ENCODE measurements around the gene RNF44. TPM values are rescaled to one million over a fixed set of nuclear protein-coding genes. Genes with fewer than 3 reads are reported as not detected.
A peak's percentile ranks its signal among the peaks of the same experiment; 100 is the strongest.

The RNF44 gene
- 64.7 and 70.3 TPM in 2 replicates for total RNA-seq

GRCh38 chr5:176536902-176537553, at the start of gene RNF44:
RNF44 (minus strand) TSS chr5:176537402; CDS start chr5:176532472, 4,930 bp downstream.
- Mint-ChIP-seq H3K27me3 (ENCODE audit: low read depth) (no peaks in the 10 kb centered on the region), H3K27ac (peak within 1 kb of the TSS; percentile 96), H3K4me3 (ENCODE audit: low read depth) (peak within 1 kb of the TSS; percentile 98), H3K4me1 (ENCODE audit: low read depth) (peaks cover 53% of the 10 kb centered on the region), H3K9me3 (no peaks in the 10 kb centered on the region), H3K36me3 (ENCODE audit: low read depth) (peaks cover 16% of the 10 kb centered on the region)
- intact Hi-C loops (cut with micrococcal nuclease): loop anchor here (1.0 to 5.0 kb wide), 7 partner anchors 89 to 890 kb away; partner anchors contain the start of genes FAF2, GRK6, HIGD2A and KIAA1191
- DNase-seq (ENCODE audit: low spot score): peak; percentile 99

DNA sequence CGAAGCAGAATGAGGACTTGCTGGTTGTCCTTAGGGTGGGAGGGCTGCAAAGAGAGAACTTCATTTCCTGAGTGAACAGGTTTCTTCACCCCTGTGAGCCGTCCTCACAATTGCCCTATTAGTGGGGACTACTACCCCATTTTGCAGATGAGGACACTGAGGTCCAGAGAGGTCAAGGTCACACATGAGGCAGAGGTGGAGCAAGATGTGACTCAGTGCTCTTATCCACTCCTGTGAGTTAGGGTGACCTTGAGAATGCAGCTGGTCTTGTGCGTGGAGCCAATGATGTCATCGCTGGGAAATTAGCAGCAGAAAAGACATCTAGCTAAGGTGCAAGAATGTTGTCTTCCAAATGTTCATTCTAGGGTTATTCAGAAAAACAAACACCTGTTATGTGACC, 45.9 kb upstream of the RNF44 start:
- no peak overlapping the region for H3K4me3 Mint-ChIP-seq (ENCODE audit: low read depth)
- intact Hi-C loops (cut with micrococcal nuclease): no loop called here

GRCh38 chr5:176581361-176581760, 44.2 kb upstream of the RNF44 start:
- no peaks in the 10 kb centered on the region for H3K36me3 Mint-ChIP-seq (ENCODE audit: low read depth)

More for the DNA sequence above, 45.9 kb upstream of the RNF44 start:
- Mint-ChIP-seq H3K4me1 (ENCODE audit: low read depth) (no peaks in the 10 kb centered on the region), H3K9me3 (peaks cover 7% of the 10 kb centered on the region), H3K27me3 (ENCODE audit: low read depth) (no peaks in the 10 kb centered on the region), H3K36me3 (ENCODE audit: low read depth) (no peaks in the 10 kb centered on the region), H3K27ac (no peak overlapping the region)
- no peak for DNase-seq (ENCODE audit: low spot score)

DNA sequence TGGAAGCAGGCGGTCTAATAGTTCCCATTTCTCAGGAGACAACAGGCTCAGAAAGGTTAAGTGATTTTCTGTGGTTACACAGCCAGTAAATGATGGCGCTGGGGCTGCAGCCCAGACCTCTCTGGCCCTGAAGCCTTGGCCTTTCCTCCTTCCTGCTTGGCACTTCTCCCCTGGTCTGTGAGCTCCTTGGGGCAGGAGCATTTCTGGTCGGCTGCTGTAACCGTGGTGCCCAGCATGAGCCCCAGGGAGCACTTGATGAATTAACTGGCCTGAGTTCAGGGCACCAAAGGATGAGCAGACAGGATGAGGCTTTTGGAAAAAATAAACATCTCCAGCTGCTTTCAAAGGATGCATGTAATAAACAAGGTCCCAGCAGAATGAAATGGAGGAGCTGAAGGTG, 42.1 kb upstream of the RNF44 start:
- no peaks in the 10 kb centered on the region for H3K4me1 Mint-ChIP-seq (ENCODE audit: low read depth)
- no peak overlapping the region for H3K4me3 Mint-ChIP-seq (ENCODE audit: low read depth)
- H3K36me3 Mint-ChIP-seq (ENCODE audit: low read depth): no peaks in the 10 kb centered on the region

More at GRCh38 chr5:176581361-176581760, 44.2 kb upstream of the RNF44 start:
- intact Hi-C loops (cut with micrococcal nuclease): no loop called here
- DNase-seq (ENCODE audit: low spot score): no peak
- Mint-ChIP-seq H3K27me3 (ENCODE audit: low read depth) (no peaks in the 10 kb centered on the region), H3K27ac (no peak overlapping the region), H3K9me3 (peaks cover 7% of the 10 kb centered on the region), H3K4me3 (ENCODE audit: low read depth) (no peak overlapping the region), H3K4me1 (ENCODE audit: low read depth) (no peaks in the 10 kb centered on the region)

DNA sequence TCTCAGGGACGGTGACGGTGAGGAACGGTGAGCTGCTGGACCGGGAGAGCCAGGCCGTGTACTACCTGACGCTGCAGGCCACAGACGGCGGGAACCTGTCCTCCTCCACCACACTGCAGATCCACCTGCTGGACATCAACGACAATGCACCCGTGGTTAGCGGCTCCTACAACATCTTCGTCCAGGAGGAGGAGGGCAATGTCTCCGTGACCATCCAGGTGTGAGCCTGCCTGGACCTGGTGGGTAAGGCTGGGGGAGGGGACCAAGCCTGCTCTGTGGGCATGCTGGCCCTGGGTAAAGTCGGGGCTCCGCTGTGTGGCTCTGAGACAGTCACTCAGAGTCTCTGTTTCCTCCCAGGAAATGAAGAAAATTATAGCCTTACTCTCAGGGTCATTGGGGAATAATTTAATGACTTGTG, 41.2 kb upstream of the RNF44 start:
- no peaks in the 10 kb centered on the region for H3K9me3 Mint-ChIP-seq
- DNase-seq (ENCODE audit: low spot score): peak; percentile 29
- H3K4me1 Mint-ChIP-seq (ENCODE audit: low read depth): no peaks in the 10 kb centered on the region
- intact Hi-C loops (cut with micrococcal nuclease): loop anchor here (10.0 kb wide), 1 partner anchor 46 kb away; no protein-coding TSS in a partner anchor
- no peaks in the 10 kb centered on the region for H3K36me3 Mint-ChIP-seq (ENCODE audit: low read depth)
- no peak overlapping the region for H3K4me3 Mint-ChIP-seq (ENCODE audit: low read depth)
- no peak overlapping the region for H3K27ac Mint-ChIP-seq
- no peaks in the 10 kb centered on the region for H3K27me3 Mint-ChIP-seq (ENCODE audit: low read depth)

More for the DNA sequence above, 42.1 kb upstream of the RNF44 start:
- no peak for DNase-seq (ENCODE audit: low spot score)
- intact Hi-C loops (cut with micrococcal nuclease): loop anchor here (10.0 kb wide), 1 partner anchor 45 kb away; no protein-coding TSS in a partner anchor
- no peaks in the 10 kb centered on the region for H3K27me3 Mint-ChIP-seq (ENCODE audit: low read depth)
- no peaks in the 10 kb centered on the region for H3K9me3 Mint-ChIP-seq
- H3K27ac Mint-ChIP-seq: no peak overlapping the region

DNA sequence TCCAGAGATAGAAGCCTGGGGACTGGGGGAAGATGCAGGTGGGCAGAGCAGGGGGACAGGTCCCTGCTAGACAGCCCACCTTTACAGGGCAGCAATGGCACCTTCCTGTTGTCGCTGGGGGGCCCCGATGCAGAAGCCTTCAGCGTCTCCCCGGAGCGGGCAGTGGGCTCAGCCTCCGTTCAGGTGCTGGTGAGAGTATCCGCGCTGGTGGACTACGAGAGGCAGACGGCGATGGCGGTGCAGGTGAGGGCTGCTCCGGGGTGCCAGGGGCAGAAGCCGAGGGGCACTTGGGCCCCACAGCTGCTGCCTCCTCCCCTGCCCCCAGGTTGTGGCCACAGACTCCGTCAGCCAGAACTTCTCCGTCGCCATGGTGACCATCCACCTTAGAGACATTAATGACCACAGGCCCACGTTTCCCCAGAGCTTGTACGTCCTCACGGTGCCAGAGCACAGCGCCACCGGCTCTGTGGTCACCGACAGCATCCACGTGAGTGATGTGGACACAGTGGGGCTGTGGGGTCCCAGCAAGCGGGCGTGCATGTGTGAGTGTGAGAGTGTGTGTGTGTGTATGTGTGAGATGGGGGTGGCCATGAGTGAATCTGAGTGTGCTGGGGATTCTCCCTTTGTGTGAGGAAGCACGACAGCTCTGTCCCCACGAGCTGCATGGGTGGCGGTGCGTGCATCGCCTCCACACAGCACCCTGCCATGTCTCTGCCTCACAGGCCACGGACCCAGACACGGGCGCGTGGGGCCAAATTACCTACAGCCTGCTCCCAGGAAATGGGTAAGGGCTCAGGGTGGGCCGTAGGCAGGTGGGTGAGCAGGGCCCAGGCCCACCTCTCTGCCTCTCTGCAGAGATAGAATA, 40.3 kb upstream of the RNF44 start:
- Mint-ChIP-seq H3K27me3 (ENCODE audit: low read depth) (peaks cover 2% of the 10 kb centered on the region), H3K4me1 (ENCODE audit: low read depth) (no peaks in the 10 kb centered on the region), H3K27ac (no peak overlapping the region), H3K4me3 (ENCODE audit: low read depth) (no peak overlapping the region), H3K36me3 (ENCODE audit: low read depth) (no peaks in the 10 kb centered on the region), H3K9me3 (no peaks in the 10 kb centered on the region)
- intact Hi-C loops (cut with micrococcal nuclease): loop anchor here (10.0 kb wide), 1 partner anchor 47 kb away; no protein-coding TSS in a partner anchor
- DNase-seq (ENCODE audit: low spot score): no peak

- DNase-seq (ENCODE audit: low spot score): no peak
- Mint-ChIP-seq H3K36me3 (ENCODE audit: low read depth) (no peaks in the 10 kb centered on the region), H3K4me3 (ENCODE audit: low read depth) (no peak overlapping the region), H3K4me1 (ENCODE audit: low read depth) (no peaks in the 10 kb centered on the region), H3K9me3 (no peaks in the 10 kb centered on the region), H3K27ac (no peak overlapping the region), H3K27me3 (ENCODE audit: low read depth) (peaks cover 5% of the 10 kb centered on the region)
- intact Hi-C loops (cut with micrococcal nuclease): loop anchor here (2.0 to 10.0 kb wide), 2 partner anchors 21 to 49 kb away; no protein-coding TSS in a partner anchor
These were observed 38.6 kb upstream of the RNF44 start for GRCh38 chr5:176575488-176576422.

DNA sequence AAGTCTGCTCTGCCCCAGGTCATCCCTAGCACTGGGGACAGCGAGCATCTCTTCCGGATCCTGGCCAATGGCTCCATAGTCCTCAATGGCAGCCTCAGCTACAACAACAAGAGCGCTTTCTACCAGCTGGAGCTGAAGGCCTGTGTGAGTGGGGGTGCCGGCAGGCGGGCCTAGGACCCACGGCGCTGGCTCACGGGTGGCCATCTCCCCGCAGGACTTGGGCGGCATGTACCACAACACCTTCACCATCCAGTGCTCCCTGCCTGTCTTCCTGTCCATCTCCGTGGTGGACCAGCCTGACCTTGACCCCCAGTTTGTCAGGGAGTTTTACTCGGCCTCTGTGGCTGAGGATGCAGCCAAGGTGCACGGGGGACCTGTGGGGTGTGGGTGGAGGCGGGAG, 37.9 kb upstream of the RNF44 start:
- intact Hi-C loops (cut with micrococcal nuclease): loop anchor here (2.0 to 10.0 kb wide), 2 partner anchors 22 to 50 kb away; no protein-coding TSS in a partner anchor
- no peak for DNase-seq (ENCODE audit: low spot score)
- no peaks in the 10 kb centered on the region for H3K36me3 Mint-ChIP-seq (ENCODE audit: low read depth)
- no peaks in the 10 kb centered on the region for H3K9me3 Mint-ChIP-seq
- H3K27ac Mint-ChIP-seq: no peak overlapping the region
- no peak overlapping the region for H3K4me3 Mint-ChIP-seq (ENCODE audit: low read depth)
- H3K27me3 Mint-ChIP-seq (ENCODE audit: low read depth): peaks cover 5% of the 10 kb centered on the region
- H3K4me1 Mint-ChIP-seq (ENCODE audit: low read depth): no peaks in the 10 kb centered on the region

DNA sequence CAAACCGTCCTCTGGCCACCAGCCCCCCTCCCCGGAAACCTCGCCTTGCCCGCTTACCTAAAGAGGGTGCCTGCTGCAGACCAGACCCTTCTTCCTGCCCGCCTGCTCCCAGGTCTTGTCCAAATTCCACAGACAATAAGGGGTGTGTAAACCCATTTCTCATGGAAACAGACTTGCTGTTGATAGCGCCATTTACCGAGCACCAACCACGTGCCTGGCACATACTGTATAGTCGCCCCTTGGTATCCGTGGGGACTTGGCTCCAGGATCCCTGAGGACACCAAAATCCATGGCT, 37.0 kb upstream of the RNF44 start:
- H3K4me3 Mint-ChIP-seq (ENCODE audit: low read depth): no peak overlapping the region

DNA sequence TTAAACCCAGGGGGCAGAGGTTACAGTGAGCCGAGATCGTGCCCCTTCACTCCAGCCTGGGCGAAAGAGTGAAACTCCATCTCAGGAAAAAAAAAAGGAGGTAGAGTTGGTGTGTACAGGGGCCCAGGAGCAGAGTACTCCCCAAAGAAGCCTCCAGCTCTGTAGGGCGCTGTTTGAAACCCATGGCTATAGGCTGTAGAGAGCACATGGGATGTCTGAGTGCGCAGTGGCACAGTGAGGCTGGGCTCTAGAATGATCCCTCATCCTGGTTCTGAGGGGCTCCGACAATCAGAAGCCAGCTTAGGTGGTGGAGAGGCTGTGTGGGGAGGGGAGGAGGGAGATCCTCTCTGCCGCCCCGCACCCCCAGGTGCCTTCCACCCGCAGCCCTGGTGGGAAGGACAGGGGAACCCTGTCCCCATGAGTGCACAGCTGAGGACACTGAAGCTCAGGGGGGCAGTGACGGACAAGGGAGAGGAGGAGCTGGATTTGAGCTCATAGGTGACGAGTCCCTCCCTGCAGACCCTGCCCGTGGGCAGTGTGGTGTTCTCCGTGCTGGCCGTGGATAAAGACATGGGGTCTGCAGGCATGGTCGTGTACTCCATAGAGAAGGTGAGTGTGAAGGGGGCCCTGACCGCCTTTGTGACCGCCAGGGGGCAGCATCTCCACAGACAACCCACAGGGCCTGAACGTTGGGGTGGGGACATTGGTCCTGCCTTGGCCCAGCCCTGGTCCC, 36.5 kb upstream of the RNF44 start:
- H3K27ac Mint-ChIP-seq: no peak overlapping the region
- no peak overlapping the region for H3K4me3 Mint-ChIP-seq (ENCODE audit: low read depth)
- no peaks in the 10 kb centered on the region for H3K36me3 Mint-ChIP-seq (ENCODE audit: low read depth)
- intact Hi-C loops (cut with micrococcal nuclease): loop anchor here (1.0 to 10.0 kb wide), 3 partner anchors 23 to 157 kb away; partner anchors contain the start of gene CLTB
- H3K27me3 Mint-ChIP-seq (ENCODE audit: low read depth): peaks cover 5% of the 10 kb centered on the region
- no peaks in the 10 kb centered on the region for H3K4me1 Mint-ChIP-seq (ENCODE audit: low read depth)
- no peaks in the 10 kb centered on the region for H3K9me3 Mint-ChIP-seq
- peak; percentile 57 for DNase-seq (ENCODE audit: low spot score)

More for the DNA sequence above, 37.0 kb upstream of the RNF44 start:
- H3K4me1 Mint-ChIP-seq (ENCODE audit: low read depth): no peaks in the 10 kb centered on the region
- H3K9me3 Mint-ChIP-seq: no peaks in the 10 kb centered on the region
- no peak overlapping the region for H3K27ac Mint-ChIP-seq
- DNase-seq (ENCODE audit: low spot score): no peak
- intact Hi-C loops (cut with micrococcal nuclease): loop anchor here (1.0 to 10.0 kb wide), 3 partner anchors 23 to 158 kb away; partner anchors contain the start of gene CLTB
- H3K36me3 Mint-ChIP-seq (ENCODE audit: low read depth): no peaks in the 10 kb centered on the region
- peaks cover 5% of the 10 kb centered on the region for H3K27me3 Mint-ChIP-seq (ENCODE audit: low read depth)

DNA sequence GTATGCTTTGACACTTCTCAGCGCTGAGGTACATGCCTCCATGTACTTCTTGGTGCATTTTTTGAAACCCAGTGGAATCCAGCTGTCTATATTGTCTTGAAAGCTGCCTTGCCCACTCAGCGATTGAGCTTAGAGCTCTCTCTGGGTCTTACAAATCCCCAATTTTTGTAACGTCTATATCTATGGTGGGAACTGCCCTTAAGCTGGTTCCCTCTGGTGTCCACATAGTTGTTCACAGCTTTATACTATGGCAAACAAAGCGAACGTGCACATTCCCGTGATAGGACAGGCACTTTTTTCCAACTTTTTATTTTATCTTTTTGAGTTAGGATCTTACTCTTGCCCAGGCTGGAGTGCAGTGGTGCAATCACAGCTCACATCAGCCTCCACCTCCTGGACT, 32.8 kb upstream of the RNF44 start:
- Mint-ChIP-seq H3K27me3 (ENCODE audit: low read depth) (peaks cover 7% of the 10 kb centered on the region), H3K4me3 (ENCODE audit: low read depth) (no peak overlapping the region), H3K9me3 (no peaks in the 10 kb centered on the region)

More for the DNA sequence above, 32.8 kb upstream of the RNF44 start:
- H3K36me3 Mint-ChIP-seq (ENCODE audit: low read depth): no peaks in the 10 kb centered on the region
- no peak for DNase-seq (ENCODE audit: low spot score)
- H3K4me1 Mint-ChIP-seq (ENCODE audit: low read depth): no peaks in the 10 kb centered on the region
- intact Hi-C loops (cut with micrococcal nuclease): loop anchor here (10.0 kb wide), 1 partner anchor 55 kb away; no protein-coding TSS in a partner anchor
- no peak overlapping the region for H3K27ac Mint-ChIP-seq
